HCT116 (cell line): Measurements from ENCODE around the gene GALNT18.
"Not testable (repeated sequence)": the region's sequence is repeated elsewhere in the genome, so short reads cannot be mapped to it uniquely, and the experiment has no call there.

Source experiments
- CEBPB ChIP-seq: IDR thresholded peaks from 2 replicates; pipeline ENCODE4 v1.6.1; 2012; ENCODE audit warnings: low read depth
- CTCF ChIP-seq, 3 experiments: fragments of 200-600 bp in 1 of 3; sonication (generic) in 1 of 3; IDR thresholded peaks in 2 of 3; conservative IDR thresholded peaks in 1 of 3; 2 replicates each; pipeline ENCODE4 v1.5.1; 2012 to 2017; ENCODE audit warnings: low read depth in 2 of 3, low read length in 2 of 3, antibody characterized with exemption in 1 of 3, borderline replicate concordance in 1 of 3, control low read depth in 1 of 3, mild to moderate bottlenecking in 1 of 3, mixed read lengths in 1 of 3, mixed run types in 1 of 3, moderate library complexity in 1 of 3; ENCODE audit not compliant: insufficient read depth in 1 of 3
- EGR1 ChIP-seq: IDR thresholded peaks from 2 replicates; pipeline ENCODE4 v1.6.1; 2012; ENCODE audit warnings: low read depth
- ELF1 ChIP-seq: IDR thresholded peaks from 2 replicates; pipeline ENCODE4 v1.6.1; 2012; ENCODE audit warnings: low read depth, borderline replicate concordance
- EZH2 ChIP-seq: fragments of 200-600 bp; sonication (generic); IDR thresholded peaks from 2 replicates; pipeline ENCODE4 v1.6.1; 2017; ENCODE audit warnings: antibody characterized with exemption, mixed run types
- EZH2phosphoT487 ChIP-seq: fragments of 200-600 bp; IDR thresholded peaks from 2 replicates; pipeline ENCODE4 v1.6.1; 2018; ENCODE audit warnings: antibody characterized with exemption, borderline replicate concordance
- POLR2A ChIP-seq: IDR thresholded peaks from 2 replicates; pipeline ENCODE4 v1.7.0; 2011; ENCODE audit warnings: borderline replicate concordance; ENCODE audit not compliant: insufficient read depth, insufficient read length; ENCODE audit errors: extremely low read depth
- POLR2AphosphoS5 ChIP-seq: IDR thresholded peaks from 2 replicates; pipeline ENCODE4 v1.6.1; 2011; ENCODE audit warnings: mild to moderate bottlenecking, low read depth, low read length, moderate library complexity
- RAD21 ChIP-seq: IDR thresholded peaks from 2 replicates; pipeline ENCODE4 v1.6.1; 2012; ENCODE audit warnings: low read depth, mild to moderate bottlenecking
- SRF ChIP-seq: IDR thresholded peaks from 2 replicates; pipeline ENCODE4 v1.6.1; 2012; ENCODE audit warnings: low read depth

GRCh38 chr11:11447601-11448000 is 174.2 kb downstream of the GALNT18 start:
- TF ChIP-seq CTCF (IDR thresholded peaks at IDR 0.05 in 2 of 3, conservative IDR thresholded peaks at IDR 0.05 in 1 of 3; ENCODE audit: borderline replicate concordance in 1 of 3, insufficient read depth in 1 of 3, low read depth in 2 of 3, low read length in 2 of 3); POLR2AphosphoS5; RAD21; CEBPB; POLR2A; EZH2phosphoT487; SRF; EGR1; ELF1; EZH2: not testable (repeated sequence)
